Hepatocyte (in vitro differentiated cells): ENCODE data around the gene C5orf34. TPM values are rescaled to one million over a fixed set of nuclear protein-coding genes. Genes with fewer than 3 reads are reported as not detected.

Experiments
- DNase-seq: peaks from one replicate; pipeline ENCODE4 v3.0.0-alpha.2; 2016; ENCODE audit warnings: low spot score
- H2AFZ ChIP-seq: fragments of 200-600 bp; sonication (generic); 2 replicates; pipeline ENCODE4 v1.6.0; 2016; ENCODE audit warnings: antibody characterized with exemption, mild to moderate bottlenecking
- H3K27ac ChIP-seq: fragments of 200-600 bp; sonication (generic); 2 replicates; pipeline ENCODE4 v1.5.1; 2016; ENCODE audit warnings: mild to moderate bottlenecking
- H3K27me3 ChIP-seq: fragments of 200-600 bp; sonication (generic); 2 replicates; pipeline ENCODE4 v1.6.1; 2016
- H3K36me3 ChIP-seq: fragments of 200-600 bp; sonication (generic); replicated peaks from 2 replicates; pipeline ENCODE4 v1.5.1; 2016; ENCODE audit warnings: low read depth; ENCODE audit not compliant: insufficient read depth
- H3K4me1 ChIP-seq: fragments of 200-600 bp; sonication (generic); 2 replicates; pipeline ENCODE4 v1.5.1; 2016; ENCODE audit warnings: mild to moderate bottlenecking, moderate library complexity; ENCODE audit not compliant: insufficient read depth
- H3K4me2 ChIP-seq: fragments of 200-600 bp; sonication (generic); 2 replicates; pipeline ENCODE4 v1.6.0; 2016
- H3K4me3 ChIP-seq: fragments of 200-600 bp; sonication (generic); 2 replicates; pipeline ENCODE4 v1.5.1; 2016; ENCODE audit warnings: mild to moderate bottlenecking
- H3K79me2 ChIP-seq: fragments of 200-600 bp; sonication (generic); 2 replicates; pipeline ENCODE4 v1.6.0; 2017; ENCODE audit warnings: mild to moderate bottlenecking
- H3K9me2 ChIP-seq: fragments of 200-600 bp; sonication (generic); replicated peaks from 2 replicates; pipeline ENCODE4 v1.6.0; 2017; ENCODE audit warnings: mild to moderate bottlenecking; ENCODE audit not compliant: insufficient read depth
- H3K9me3 ChIP-seq: fragments of 200-600 bp; sonication (generic); 2 replicates; pipeline ENCODE4 v1.5.1; 2016; ENCODE audit warnings: low read depth, mild to moderate bottlenecking
- H4K20me1 ChIP-seq: fragments of 200-600 bp; sonication (generic); 2 replicates; pipeline ENCODE4 v1.6.0; 2016; ENCODE audit warnings: mild to moderate bottlenecking; ENCODE audit not compliant: insufficient read depth, poor library complexity, severe bottlenecking
- CTCF ChIP-seq: fragments of 200-600 bp; sonication (generic); IDR thresholded peaks from 2 replicates; pipeline ENCODE4 v1.5.1; 2016; ENCODE audit warnings: antibody characterized with exemption, mild to moderate bottlenecking; ENCODE audit not compliant: poor library complexity
- EZH2 ChIP-seq: fragments of 200-600 bp; sonication (generic); IDR thresholded peaks from 2 replicates; pipeline ENCODE4 v1.6.1; 2016; ENCODE audit warnings: antibody characterized with exemption, mild to moderate bottlenecking, borderline replicate concordance
- EZH2phosphoT487 ChIP-seq: fragments of 200-600 bp; sonication (generic); IDR thresholded peaks from one replicate; pipeline ENCODE4 v1.6.1; 2018; ENCODE audit warnings: antibody characterized with exemption, mild to moderate bottlenecking, low read depth, moderate library complexity; ENCODE audit not compliant: unreplicated experiment, severe bottlenecking
- WGBS: methylation state at CpG from one replicate; pipeline ENCODE4 v1.1.6; 2016; ENCODE audit warnings: low lambda C conversion rate; ENCODE audit errors: missing lambda C conversion rate; 5-methylcytosine and 5-hydroxymethylcytosine counted together
- polyA plus RNA-seq: library from polyadenylated mRNA; unstranded; fragments of >200 nt; fragmentation: Nextera tagmentation; extraction: Ambion mirVana; gene quantifications from 2 replicates; pipeline ENCODE4 v1.2.1, GENCODE V29; 2016
- total RNA-seq: library from RNA; depleted of rRNA; stranded (reverse); fragments of >200 nt; gene quantifications from 2 replicates; pipeline ENCODE4 v1.2.3, GENCODE V29; 2014

Gene C5orf34
- total and polyA plus RNA-seq, 2 experiments from 2014 or later, result 3.3 to 4.5 TPM

GRCh38 chr5:43523662-43524072, 8.7 kb upstream of the C5orf34 start:
- no peak for TF ChIP-seq EZH2
- no peak for TF ChIP-seq EZH2phosphoT487
- TF ChIP-seq CTCF, result no peak
- no peak overlapping the region for H2AFZ ChIP-seq
- no peak overlapping the region for H3K4me2 ChIP-seq
- no peak for DNase-seq
- H3K27me3 ChIP-seq, result no peaks in the 10 kb centered on the region
- no peaks in the 10 kb centered on the region for H3K36me3 ChIP-seq
- no peaks in the 10 kb centered on the region for H3K79me2 ChIP-seq
- H3K9me2 ChIP-seq, result no peaks in the 10 kb centered on the region
- WGBS, result 74% methylated on average over 2 of the region's 2 CpGs
- H3K9me3 ChIP-seq, result no peaks in the 10 kb centered on the region
- no peaks in the 10 kb centered on the region for H3K4me1 ChIP-seq
- H4K20me1 ChIP-seq, result no peaks in the 10 kb centered on the region
- H3K27ac ChIP-seq, result no peak overlapping the region
- no peak overlapping the region for H3K4me3 ChIP-seq

GRCh38 chr5:43520615-43521014, 5.7 kb upstream of the C5orf34 start:
- TF ChIP-seq CTCF (no peak), EZH2phosphoT487 (no peak), EZH2 (no peak)
- no peaks in the 10 kb centered on the region for H3K9me3 ChIP-seq
- H3K4me1 ChIP-seq, result peaks cover 4% of the 10 kb centered on the region
- no peak overlapping the region for H3K27ac ChIP-seq
- DNase-seq, result no peak
- no peaks in the 10 kb centered on the region for H4K20me1 ChIP-seq
- H3K9me2 ChIP-seq, result no peaks in the 10 kb centered on the region
- no peaks in the 10 kb centered on the region for H3K79me2 ChIP-seq
- no peak overlapping the region for H2AFZ ChIP-seq
- WGBS, result 81% methylated on average over 1 of the region's 1 CpG
- no peaks in the 10 kb centered on the region for H3K27me3 ChIP-seq
- H3K36me3 ChIP-seq, result no peaks in the 10 kb centered on the region
- no peak overlapping the region for H3K4me2 ChIP-seq
- H3K4me3 ChIP-seq, result no peak overlapping the region

GRCh38 chr5:43515678-43516048, 715 bp upstream of the C5orf34 start:
- Histone ChIP-seq H3K4me2 (peak overlapping the region; percentile 76), H3K4me3 (peak overlapping the region; percentile 45), H4K20me1 (no peaks in the 10 kb centered on the region), H3K4me1 (peaks cover 4% of the 10 kb centered on the region), H3K9me3 (no peaks in the 10 kb centered on the region), H3K27ac (peak overlapping the region; percentile 95), H3K79me2 (peaks cover 16% of the 10 kb centered on the region), H2AFZ (peak overlapping the region; percentile 82), H3K36me3 (no peaks in the 10 kb centered on the region), H3K27me3 (no peaks in the 10 kb centered on the region), H3K9me2 (no peaks in the 10 kb centered on the region)
- 14% methylated on average over 1 of the region's 1 CpG for WGBS
- peak; percentile 14 for DNase-seq
- TF ChIP-seq EZH2phosphoT487 (no peak), CTCF (no peak), EZH2 (no peak)

- no peaks in the 10 kb centered on the region for H3K36me3 ChIP-seq
- peak overlapping the region; percentile 83 for H3K4me2 ChIP-seq
- whole genome bisulfite sequencing, result 0% methylated on average over 6 of the region's 6 CpGs
- H4K20me1 ChIP-seq, result no peaks in the 10 kb centered on the region
- H2AFZ ChIP-seq, result peak overlapping the region; percentile 64
- H3K9me2 ChIP-seq, result no peaks in the 10 kb centered on the region
- peaks cover 18% of the 10 kb centered on the region for H3K79me2 ChIP-seq
- TF ChIP-seq EZH2 (no peak), EZH2phosphoT487 (no peak), CTCF (no peak)
- peak overlapping the region; percentile 49 for H3K4me3 ChIP-seq
- no peaks in the 10 kb centered on the region for H3K9me3 ChIP-seq
- peak; percentile 48 for DNase-seq
- peak overlapping the region; percentile 95 for H3K27ac ChIP-seq
- H3K27me3 ChIP-seq, result no peaks in the 10 kb centered on the region
- peaks cover 4% of the 10 kb centered on the region for H3K4me1 ChIP-seq
Measured at GRCh38 chr5:43514471-43514815, 505 bp downstream of the C5orf34 start.
